NK-92 treated with Interleukin-12 subunit alpha and Interleukin-12 subunit beta, amount 100 ng/mL, for 24 hours (cell line): ENCODE data around the gene GRAP.
"Not testable (repeated sequence)": the region's sequence is repeated elsewhere in the genome, so short reads cannot be mapped to it uniquely, and the experiment has no call there.

ENCODE experiments used
- DNase-seq: peaks from one replicate; lab custom pipeline; 2025; lab: John Stamatoyannopoulos, UW

Gene GRAP

DNA sequence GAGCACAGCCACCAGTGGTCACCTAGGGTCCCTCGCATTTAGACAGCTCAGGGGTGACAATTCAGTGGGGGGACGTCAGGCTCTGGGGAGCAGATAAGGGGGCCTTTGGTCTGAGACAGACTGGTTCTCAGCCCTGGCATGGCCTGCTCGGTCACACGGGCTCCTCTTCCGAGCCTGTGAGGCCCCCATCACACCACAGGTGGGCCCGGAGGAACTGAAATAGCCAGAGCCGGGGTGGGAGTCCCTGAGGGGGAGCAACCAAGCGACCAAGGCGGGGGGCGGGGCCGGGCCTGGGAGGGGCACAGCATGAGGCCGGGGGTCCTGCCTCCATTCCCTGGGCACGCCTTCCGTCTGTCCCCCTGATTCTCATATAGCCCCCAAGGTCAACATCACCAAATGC is 4.4 kb downstream of the GRAP start:
- DNase-seq = not testable (repeated sequence)

- not testable (repeated sequence) for DNase-seq
Measured at GRCh38 chr17:19041871-19042270, 4.9 kb downstream of the GRAP start.

DNA sequence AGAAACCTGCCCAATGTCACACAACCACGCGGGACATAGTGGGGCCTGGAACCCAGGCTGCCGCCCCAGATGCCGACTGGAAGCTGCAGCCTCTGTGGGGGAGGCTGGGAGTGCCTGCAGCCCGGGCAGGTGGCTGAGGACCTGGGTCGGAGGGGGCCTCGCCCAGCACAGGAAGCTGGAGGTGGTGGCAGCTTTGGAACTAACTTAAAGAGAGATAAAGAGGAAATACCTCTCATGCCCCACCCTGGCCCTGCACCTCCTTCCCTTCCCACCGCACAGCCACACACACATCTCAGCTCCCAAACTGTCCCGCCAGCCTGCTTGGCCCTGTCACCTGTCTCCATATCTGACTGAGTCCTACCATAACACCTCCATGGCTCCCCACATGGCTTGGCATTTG is 6.4 kb downstream of the GRAP start:
- not testable (repeated sequence) for DNase-seq

DNA sequence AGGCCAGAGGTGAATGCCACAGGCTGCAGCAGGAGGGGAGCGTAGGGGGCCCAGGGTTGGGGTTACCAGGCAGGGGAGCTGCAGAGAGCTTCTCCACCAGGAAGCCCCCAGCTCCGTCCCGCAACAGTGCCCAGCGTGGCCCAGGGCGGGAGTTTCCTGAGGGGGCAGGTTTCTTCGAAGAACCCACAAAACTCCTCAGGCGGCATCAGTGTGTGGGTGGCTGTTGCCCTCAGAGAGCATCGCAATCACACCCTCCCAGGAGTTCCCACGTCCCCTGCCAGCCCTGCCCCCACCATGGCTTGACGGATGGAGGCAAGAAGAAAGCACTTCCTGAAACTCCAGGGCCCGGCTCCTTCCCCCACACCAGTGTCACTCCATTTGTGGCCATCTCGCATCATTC is 8.0 kb downstream of the GRAP start:
- not testable (repeated sequence) for DNase-seq

- not testable (repeated sequence) for DNase-seq
Measured at GRCh38 chr17:19038007-19038406, 8.8 kb downstream of the GRAP start.

- not testable (repeated sequence) for DNase-seq
Measured at GRCh38 chr17:19037547-19037946, 9.2 kb downstream of the GRAP start.

DNA sequence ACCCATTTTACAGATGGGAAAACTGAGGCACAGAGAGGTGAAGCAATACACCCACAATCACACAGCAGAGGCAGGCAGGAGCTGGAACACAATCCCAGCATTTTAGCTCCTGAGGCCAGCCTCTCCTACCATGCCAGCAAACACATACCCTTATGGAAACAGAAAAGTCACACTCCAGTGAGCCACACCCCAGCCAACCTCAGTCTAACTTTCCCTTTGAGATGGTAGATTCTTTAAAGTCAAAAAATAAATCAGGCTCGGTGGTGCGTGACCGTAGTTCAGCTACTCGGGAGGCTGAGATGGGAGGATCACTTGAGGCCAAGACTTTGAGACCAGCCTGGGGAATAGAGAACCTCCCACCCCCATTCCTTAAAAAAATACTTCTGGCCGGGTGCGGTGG is 10.6 kb downstream of the GRAP start:
- not testable (repeated sequence) for DNase-seq

DNA sequence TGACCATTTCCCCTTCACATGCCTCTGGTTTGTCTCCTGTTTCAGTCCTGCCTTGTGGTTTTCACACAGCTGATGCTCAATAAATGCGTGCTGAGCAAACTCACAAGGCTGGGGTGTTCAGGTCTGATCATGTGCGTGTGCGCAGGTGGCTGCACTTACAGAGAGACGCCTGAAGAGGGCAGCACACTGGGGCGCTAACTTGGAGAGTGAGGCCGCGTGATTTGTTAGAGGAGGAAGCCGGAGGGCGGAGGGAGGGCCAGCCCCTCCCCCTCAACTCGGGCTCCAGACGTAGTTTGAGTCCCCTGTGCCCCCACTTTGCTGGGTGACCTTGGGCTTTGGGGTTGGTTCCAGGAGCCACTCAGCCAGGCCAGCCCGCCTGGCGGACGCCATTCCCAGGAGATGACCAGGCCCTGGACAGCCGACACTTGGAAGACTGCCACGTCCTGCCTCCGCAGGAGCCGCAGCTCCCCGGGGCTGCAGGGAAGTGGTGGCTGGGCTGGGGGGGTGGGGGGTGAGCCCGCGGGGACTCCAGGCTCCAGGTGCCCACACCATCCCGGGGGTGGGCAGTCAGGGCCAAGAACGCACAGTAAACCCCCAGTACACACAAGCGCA is 14.3 kb downstream of the GRAP start:
- DNase-seq = not testable (repeated sequence)

- DNase-seq = not testable (repeated sequence)
Measured at GRCh38 chr17:19031729-19032128, 15.0 kb downstream of the GRAP start.

GRCh38 chr17:19030771-19031449 is 15.8 kb downstream of the GRAP start:
- not testable (repeated sequence) for DNase-seq

DNA sequence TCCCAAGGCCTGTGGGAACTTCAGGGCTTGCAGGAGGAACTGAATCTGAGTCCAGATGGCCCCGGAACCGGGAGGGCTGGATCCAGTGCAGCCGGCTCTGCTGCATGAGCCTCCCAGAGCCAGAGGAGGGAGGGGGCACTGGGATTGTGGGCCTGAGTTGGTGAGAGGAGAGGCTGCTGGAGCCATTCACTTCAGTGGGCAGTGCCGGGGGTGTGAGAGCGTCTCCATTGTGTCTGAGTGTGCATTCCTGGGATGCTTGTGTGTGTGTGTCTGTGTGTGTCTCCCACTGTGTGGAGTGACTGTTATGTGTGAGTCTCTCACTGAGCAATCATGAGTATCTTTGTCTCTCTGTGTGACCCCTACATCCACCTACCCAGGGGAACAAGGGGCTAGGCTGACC is 17.0 kb downstream of the GRAP start:
- DNase-seq = not testable (repeated sequence)

- not testable (repeated sequence) for DNase-seq
Measured at GRCh38 chr17:19028671-19029070, 18.1 kb downstream of the GRAP start.

DNA sequence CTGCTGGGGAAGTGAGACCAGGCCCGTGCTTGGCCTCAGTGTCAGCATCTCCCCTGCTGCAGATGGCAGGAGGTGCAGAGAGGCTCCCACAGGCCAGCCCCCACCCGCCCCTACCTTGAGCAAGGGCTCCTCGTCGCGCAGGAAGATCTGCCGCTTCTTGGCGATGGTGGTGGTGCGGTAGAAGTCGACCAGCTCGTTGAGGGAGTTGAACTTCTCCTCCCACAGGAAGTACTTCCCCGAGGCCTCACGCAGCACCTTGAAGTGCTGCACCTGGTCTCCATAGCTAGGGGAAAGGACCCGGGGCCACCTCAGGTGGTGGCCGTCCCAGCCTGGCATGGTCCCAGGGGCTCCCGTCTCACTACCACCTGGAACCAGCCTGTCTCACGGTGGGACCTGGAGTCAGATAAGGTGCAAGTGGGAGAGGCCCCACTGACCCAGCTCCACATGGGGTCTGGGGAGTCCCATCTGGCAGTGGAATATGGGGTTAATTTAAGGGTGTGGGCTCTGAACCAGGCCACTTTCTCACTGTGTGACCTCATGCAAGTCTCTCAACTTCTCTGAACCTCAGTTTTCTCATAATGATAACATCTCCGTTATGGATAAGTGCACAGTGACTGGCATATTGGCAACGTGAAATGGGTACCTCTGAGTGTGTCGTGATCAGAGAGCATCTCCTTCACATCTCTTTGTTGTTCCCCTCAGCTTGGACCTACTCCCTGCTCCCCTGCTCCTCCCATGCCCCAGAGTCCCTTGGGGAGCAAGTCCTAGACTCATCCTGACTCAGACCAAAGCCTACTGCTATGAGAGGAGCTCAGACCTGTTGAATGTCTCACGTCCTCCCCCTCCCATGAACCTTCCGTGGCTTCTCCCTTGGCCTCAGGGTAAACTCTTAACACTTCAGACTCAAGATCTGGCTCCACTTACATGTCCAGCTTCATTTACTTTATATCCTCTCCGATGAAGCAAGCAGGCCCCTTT is 22.4 kb downstream of the GRAP start:
- DNase-seq = no peak

DNA sequence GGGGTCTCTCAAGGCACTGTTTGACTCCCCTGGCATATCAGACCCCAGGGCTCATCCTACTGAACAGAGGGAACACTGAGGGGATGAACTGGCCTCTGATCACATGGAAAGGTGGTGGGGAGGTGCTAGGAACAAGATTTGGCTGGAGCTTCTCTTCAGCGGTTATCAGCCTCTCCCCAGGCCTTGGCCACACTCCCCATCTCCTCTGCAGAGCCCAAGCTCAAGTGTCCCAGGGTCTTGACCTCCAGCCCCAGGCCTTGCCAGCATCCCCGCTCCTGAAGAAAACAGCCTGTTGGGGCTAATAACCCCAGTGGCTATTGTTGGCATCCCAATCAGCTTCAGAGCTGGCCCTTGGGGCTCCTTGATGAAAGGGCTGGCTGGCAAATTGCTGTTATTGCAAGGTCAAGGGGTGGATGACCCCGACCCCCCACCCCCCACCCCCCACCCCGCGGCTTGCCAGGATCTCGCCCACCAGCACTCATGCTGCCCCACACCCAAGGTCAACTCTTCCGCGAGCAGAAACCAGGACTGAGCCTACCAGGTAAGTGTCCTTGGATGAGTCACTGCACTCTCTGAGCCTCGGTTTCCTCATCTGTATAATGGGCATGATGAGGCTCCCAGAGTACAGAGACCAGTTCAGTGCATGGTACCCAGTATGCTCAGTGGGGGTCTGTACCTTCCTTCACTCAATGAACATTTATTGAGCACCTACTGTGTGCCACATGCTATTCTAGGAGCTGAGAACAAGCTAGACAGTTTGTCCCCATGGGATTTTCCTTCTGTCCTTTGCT is 23.4 kb downstream of the GRAP start:
- no peak for DNase-seq

- DNase-seq = no peak
Measured at GRCh38 chr17:19022747-19023146, 24.0 kb downstream of the GRAP start.

DNA sequence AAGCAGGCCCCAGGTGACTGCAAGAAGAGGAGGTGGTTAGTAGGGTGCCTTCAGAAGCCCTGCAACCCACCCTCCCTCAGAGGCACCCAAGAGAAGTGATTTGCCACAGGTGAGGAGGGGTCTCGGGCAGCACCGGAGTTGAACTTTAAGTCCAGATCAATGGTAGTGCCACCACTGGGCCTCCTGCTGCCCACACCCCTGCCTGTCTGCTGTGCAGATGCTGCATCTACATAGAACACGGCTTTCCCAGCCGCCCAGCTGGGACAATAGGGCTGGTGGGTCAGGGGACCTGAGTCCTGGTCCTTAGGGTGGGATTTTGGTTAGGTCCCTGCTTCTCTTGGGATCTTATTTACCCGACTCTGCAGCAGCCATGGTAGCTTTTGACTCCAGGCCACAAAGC is 24.6 kb downstream of the GRAP start:
- no peak for DNase-seq

DNA sequence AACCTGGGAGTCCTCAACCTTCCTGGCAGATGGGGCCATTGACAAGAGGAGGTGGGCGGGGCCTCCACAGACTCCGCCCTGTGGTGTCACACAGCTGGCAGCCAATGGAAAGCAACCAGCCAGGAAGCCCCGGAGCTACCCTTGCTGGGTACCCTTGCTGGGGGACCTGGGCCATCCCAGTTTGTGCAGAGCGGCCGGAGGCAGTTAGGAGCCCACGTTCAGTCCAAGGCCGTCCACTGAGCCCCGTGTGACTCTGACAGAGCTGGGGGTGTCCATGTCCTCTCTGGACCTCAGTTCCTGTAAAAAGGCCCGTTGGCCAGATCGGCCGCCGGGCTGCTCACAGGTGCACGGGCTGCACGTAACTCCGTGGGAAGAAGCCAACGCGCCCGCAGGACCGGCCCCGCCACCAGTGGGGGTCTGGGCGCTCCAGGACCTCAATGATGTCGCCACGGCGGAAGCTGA is 25.1 kb downstream of the GRAP start:
- DNase-seq = no peak

- not testable (repeated sequence) for DNase-seq
Measured at GRCh38 chr17:19021011-19021621, 25.6 kb downstream of the GRAP start.

DNA sequence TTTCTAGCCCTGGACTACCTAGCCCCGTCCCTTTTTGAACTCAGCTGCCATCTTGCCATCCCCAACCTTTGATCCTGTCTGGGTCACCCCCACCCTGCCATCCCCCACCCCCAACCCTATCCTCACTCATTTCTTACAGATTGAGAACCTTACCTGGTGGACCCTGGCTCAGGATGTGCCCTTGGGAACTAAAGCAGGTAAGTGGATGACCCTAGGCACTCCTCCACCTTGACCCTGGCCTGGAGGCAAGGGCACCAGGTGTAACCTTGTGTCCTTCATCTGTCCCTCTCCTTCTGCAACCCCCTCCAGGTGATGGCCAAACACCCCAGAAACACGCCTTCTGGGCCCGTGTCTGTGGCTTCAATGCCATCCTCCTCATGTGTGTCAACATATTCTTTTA is 26.7 kb downstream of the GRAP start:
- no peak for DNase-seq

DNA sequence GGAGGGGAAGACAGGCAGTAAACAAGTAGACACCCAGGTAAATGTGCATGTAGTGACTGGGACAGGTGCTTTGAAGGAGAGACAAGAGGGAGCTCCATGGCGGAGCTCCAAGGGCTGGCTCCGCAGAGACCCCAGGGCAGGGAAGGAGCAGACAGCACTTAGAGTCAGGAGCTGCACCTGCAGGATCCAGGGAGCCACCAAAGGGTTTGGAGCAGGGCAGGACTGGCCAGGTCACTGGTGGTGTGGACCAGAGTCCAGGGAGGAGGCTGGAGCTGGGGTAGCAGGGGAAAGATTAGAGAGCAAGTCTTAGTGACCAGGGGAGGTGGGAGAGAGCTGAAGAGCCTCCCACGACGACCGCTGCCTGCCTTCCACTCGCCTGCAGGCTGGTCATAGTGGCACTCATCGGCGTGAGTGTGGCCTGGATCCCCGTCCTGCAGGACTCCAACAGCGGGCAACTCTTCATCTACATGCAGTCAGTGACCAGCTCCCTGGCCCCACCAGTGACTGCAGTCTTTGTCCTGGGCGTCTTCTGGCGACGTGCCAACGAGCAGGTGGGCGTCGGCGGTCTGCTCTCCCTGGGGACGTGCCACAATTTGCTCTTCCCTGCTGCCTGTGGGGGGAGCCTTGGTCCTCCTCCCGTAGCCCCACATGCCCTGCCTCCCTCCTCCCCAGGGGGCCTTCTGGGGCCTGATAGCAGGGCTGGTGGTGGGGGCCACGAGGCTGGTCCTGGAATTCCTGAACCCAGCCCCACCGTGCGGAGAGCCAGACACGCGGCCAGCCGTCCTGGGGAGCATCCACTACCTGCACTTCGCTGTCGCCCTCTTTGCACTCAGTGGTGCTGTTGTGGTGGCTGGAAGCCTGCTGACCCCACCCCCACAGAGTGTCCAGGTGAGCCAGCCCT is 27.5 kb downstream of the GRAP start:
- DNase-seq = no peak
